ENCODE measurements around the gene LMF1. TPM values are rescaled to one million over a fixed set of nuclear protein-coding genes. Genes with fewer than 3 reads are reported as not detected.

Gene LMF1
- total and polyA plus RNA-seq, 2 of the 8 experiments (the other 6 are each of a cell fraction or from before 2014, with no cell fraction given): 3.5 to 9.1 TPM

DNA sequence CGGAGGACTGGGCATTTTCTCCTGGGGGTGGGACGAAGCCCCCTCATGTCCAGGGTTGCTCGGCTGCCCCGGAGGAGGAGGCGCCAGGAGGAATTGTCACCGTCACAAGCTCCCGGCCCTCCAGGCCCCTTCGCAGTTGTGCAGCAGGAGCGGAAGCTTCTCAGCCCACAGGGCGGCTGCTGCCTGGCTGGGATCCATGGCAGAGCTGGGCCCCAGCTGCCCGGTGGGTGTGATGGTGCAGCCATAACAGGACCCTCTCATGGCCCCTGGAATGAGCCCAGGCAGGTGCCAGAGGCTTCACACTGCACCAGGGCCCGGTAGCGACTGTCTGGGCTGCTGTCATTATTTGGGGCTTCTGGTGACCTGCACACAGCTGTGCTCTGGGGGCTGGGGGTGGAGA lies 115.3 kb downstream of the LMF1 start:
- Histone ChIP-seq H3K36me3 (ENCODE audit: control insufficient read depth in 2 of 4, insufficient read depth in 4 of 4, low read length in 3 of 4) (no peaks in the 10 kb centered on the region; a peak in 1 of 8 replicates), H2BK20ac (ENCODE audit: low read length) (no peak overlapping the region), H3K27ac (ENCODE audit: low read depth, low read length) (no peak overlapping the region), H2AK5ac (ENCODE audit: low read depth, low read length) (no peak overlapping the region), H2BK120ac (replicated peaks; ENCODE audit: low read depth, low read length) (no peak overlapping the region), H3K56ac (replicated peaks; ENCODE audit: insufficient read length, low read depth, low read length) (no peak overlapping the region), H3K9ac (replicated peaks in 1 of 4; ENCODE audit: extremely low read depth in 1 of 4, low read depth in 3 of 4, low read length in 3 of 4) (no peak overlapping the region), H4K5ac (ENCODE audit: insufficient read length, low read depth, low read length) (no peak overlapping the region), H3K23me2 (ENCODE audit: low read depth, low read length) (peaks cover 2% of the 10 kb centered on the region; the same call in 1 of the 2 replicates), H4K8ac (ENCODE audit: extremely low read depth, insufficient read depth, low read length) (no peak overlapping the region; the same call in 1 of the 2 replicates), H3K4me1 (replicated peaks in 1 of 4; ENCODE audit: control insufficient read depth in 3 of 4, insufficient read depth in 4 of 4, low read length in 3 of 4) (no peaks in the 10 kb centered on the region), H3K4me2 (ENCODE audit: insufficient read depth in 1 of 2, low read depth in 2 of 2, low read length in 2 of 2) (no peak overlapping the region), H3K18ac (ENCODE audit: extremely low read depth, low read length) (no peak overlapping the region), H2AFZ (ENCODE audit: low read length) (no peak overlapping the region), H3K4ac (replicated peaks; ENCODE audit: insufficient read length, low read depth, low read length) (no peak overlapping the region), H3K79me1 (ENCODE audit: low read depth, low read length) (no peaks in the 10 kb centered on the region), H3K79me2 (ENCODE audit: control insufficient read depth in 1 of 2, insufficient read depth in 2 of 2, low read length in 2 of 2) (no peaks in the 10 kb centered on the region), H4K91ac (replicated peaks; ENCODE audit: insufficient read length, low read length) (no peak overlapping the region), H2BK15ac (ENCODE audit: low read length) (no peak overlapping the region), H2BK12ac (ENCODE audit: low read depth, low read length) (no peak overlapping the region), H3K9me3 (ENCODE audit: insufficient read depth in 2 of 2, low read depth in 1 of 2, low read length in 1 of 2) (peaks cover 38 to 88% of the 10 kb centered on the region in 2 experiments), H4K20me1 (replicated peaks in 1 of 2; ENCODE audit: control insufficient read depth in 1 of 2, insufficient read depth in 2 of 2, low read length in 2 of 2) (no peaks in the 10 kb centered on the region), H2BK5ac (ENCODE audit: low read depth, low read length) (no peak overlapping the region), H3K27me3 (replicated peaks in 1 of 4; ENCODE audit: control insufficient read depth in 3 of 4, extremely low read depth in 1 of 4, insufficient read depth in 3 of 4, low read length in 3 of 4) (no peaks in the 10 kb centered on the region), H3K14ac (ENCODE audit: insufficient read length) (no peak overlapping the region), H3K4me3 (ENCODE audit: extremely low read depth in 1 of 4, insufficient read depth in 2 of 4, low read depth in 3 of 4, low read length in 4 of 4) (no peak overlapping the region), H3K23ac (ENCODE audit: insufficient read length) (no peak overlapping the region)
- FAIRE-seq (no peak), DNase-seq (ENCODE audit: low read depth in 1 of 2, low spot score in 2 of 2) (no peak)
- TF ChIP-seq SIRT6 (IDR thresholded peaks at IDR 0.05; ENCODE audit: low read length) (no peak), FOSL1 (IDR thresholded peaks at IDR 0.05; ENCODE audit: insufficient read depth, low read depth, low read length) (no peak), GABPA (IDR thresholded peaks at IDR 0.05; ENCODE audit: borderline replicate concordance, insufficient read depth, low read length) (no peak), CBX5 (IDR thresholded peaks at IDR 0.05; ENCODE audit: low read depth, low read length) (no peak), BACH1 (IDR thresholded peaks at IDR 0.05; ENCODE audit: low read length) (no peak), GTF2F1 (IDR thresholded peaks at IDR 0.05; ENCODE audit: borderline replicate concordance, low read depth, low read length) (no peak), POLR2A (IDR thresholded peaks at IDR 0.05; ENCODE audit: control extremely low read depth in 1 of 2, low read depth in 2 of 2, low read length in 2 of 2) (no peak), JUND (IDR thresholded peaks at IDR 0.05; ENCODE audit: low read length) (no peak), EGR1 (IDR thresholded peaks at IDR 0.05; ENCODE audit: borderline replicate concordance, low read depth, low read length) (no peak), CHD1 (IDR thresholded peaks at IDR 0.05; ENCODE audit: low read depth, low read length) (no peak), ZNF274 (IDR thresholded peaks at IDR 0.05; ENCODE audit: borderline replicate concordance, extremely low read depth, low read length) (no peak), BCL11A (IDR thresholded peaks at IDR 0.05; ENCODE audit: low read depth in 2 of 2, low read length in 2 of 2) (no peak)
- CTCF ChIA-PET (ENCODE audit: partially characterized antibody): no interaction called here
- POLR2A ChIA-PET (ENCODE audit: partially characterized antibody): no interaction called here
- WGBS, 2 experiments (ENCODE audit: extremely low coverage in 1 of 2, insufficient coverage in 1 of 2, insufficient read length in 1 of 2, insufficient replicate concordance in 2 of 2, low coverage in 1 of 2, low lambda C conversion rate in 2 of 2, missing lambda C conversion rate in 1 of 2): 94% methylated on average over 13 of the region's 13 CpGs; no CpG with 5 or more reads in 1 of the 2 experiments

Data from H1 (cell line).